GM21423 (cell line): ENCODE data around the gene SAPCD2.
"Not testable (repeated sequence)": the region's sequence is repeated elsewhere in the genome, so short reads cannot be mapped to it uniquely, and the experiment has no call there.

Experiments used
- ATAC-seq: cut with Tn5 transposase; IDR thresholded peaks from one replicate; pipeline ENCODE4 v1.9.1; 2021; ENCODE audit warnings: mild to moderate bottlenecking, moderate library complexity; ENCODE audit not compliant: unreplicated experiment

SAPCD2 gene

GRCh38 chr9:137066096-137066861, 4.1 kb downstream of the SAPCD2 start:
- no peak for ATAC-seq

GRCh38 chr9:137065336-137065967, 4.9 kb downstream of the SAPCD2 start:
- ATAC-seq, result no peak

GRCh38 chr9:137064880-137065164, 5.5 kb downstream of the SAPCD2 start:
- ATAC-seq, result no peak

GRCh38 chr9:137064027-137064879, 6.1 kb downstream of the SAPCD2 start:
- no peak for ATAC-seq

- ATAC-seq, result no peak
These were observed 6.9 kb downstream of the SAPCD2 start for GRCh38 chr9:137063311-137064026.

GRCh38 chr9:137062798-137063197, 7.6 kb downstream of the SAPCD2 start:
- ATAC-seq, result not testable (repeated sequence)

GRCh38 chr9:137062384-137062783, 8.0 kb downstream of the SAPCD2 start:
- no peak for ATAC-seq

- ATAC-seq, result no peak
These were observed 11.7 kb downstream of the SAPCD2 start for GRCh38 chr9:137058521-137059234.

GRCh38 chr9:137057545-137057944, 12.8 kb downstream of the SAPCD2 start:
- ATAC-seq, result no peak

- no peak for ATAC-seq
These were observed 13.5 kb downstream of the SAPCD2 start for GRCh38 chr9:137056739-137057415.

- no peak for ATAC-seq
These were observed 14.7 kb downstream of the SAPCD2 start for GRCh38 chr9:137055385-137056364.

- ATAC-seq, result no peak
These were observed 15.4 kb downstream of the SAPCD2 start for GRCh38 chr9:137054932-137055384.

- ATAC-seq, result no peak
These were observed 16.1 kb downstream of the SAPCD2 start, which contains the start of gene ENTPD2 for GRCh38 chr9:137053944-137054931. ENTPD2 (minus strand) TSS chr9:137054061; CDS start chr9:137053997, 64 bp downstream.

- ATAC-seq, result no peak
These were observed 17.1 kb downstream of the SAPCD2 start for GRCh38 chr9:137052998-137053943.

GRCh38 chr9:137052293-137052692, 18.1 kb downstream of the SAPCD2 start:
- no peak for ATAC-seq

GRCh38 chr9:137051145-137051724, 19.1 kb downstream of the SAPCD2 start:
- ATAC-seq, result no peak
